ENCODE measurements around the gene TRIM5. TPM values are rescaled to one million over a fixed set of nuclear protein-coding genes. Genes with fewer than 3 reads are reported as not detected.
A peak's percentile ranks its signal among the peaks of the same experiment; 100 is the strongest.
"Not testable (repeated sequence)": the region's sequence is repeated elsewhere in the genome, so short reads cannot be mapped to it uniquely, and the experiment has no call there.

TRIM5 gene, protein sequence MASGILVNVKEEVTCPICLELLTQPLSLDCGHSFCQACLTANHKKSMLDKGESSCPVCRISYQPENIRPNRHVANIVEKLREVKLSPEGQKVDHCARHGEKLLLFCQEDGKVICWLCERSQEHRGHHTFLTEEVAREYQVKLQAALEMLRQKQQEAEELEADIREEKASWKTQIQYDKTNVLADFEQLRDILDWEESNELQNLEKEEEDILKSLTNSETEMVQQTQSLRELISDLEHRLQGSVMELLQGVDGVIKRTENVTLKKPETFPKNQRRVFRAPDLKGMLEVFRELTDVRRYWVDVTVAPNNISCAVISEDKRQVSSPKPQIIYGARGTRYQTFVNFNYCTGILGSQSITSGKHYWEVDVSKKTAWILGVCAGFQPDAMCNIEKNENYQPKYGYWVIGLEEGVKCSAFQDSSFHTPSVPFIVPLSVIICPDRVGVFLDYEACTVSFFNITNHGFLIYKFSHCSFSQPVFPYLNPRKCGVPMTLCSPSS
- polyA plus RNA-seq (ENCODE audit: insufficient read length in 3 of 3): 10 to 100 TPM; 35.7 to 44.1 (median 44.0) TPM

DNA sequence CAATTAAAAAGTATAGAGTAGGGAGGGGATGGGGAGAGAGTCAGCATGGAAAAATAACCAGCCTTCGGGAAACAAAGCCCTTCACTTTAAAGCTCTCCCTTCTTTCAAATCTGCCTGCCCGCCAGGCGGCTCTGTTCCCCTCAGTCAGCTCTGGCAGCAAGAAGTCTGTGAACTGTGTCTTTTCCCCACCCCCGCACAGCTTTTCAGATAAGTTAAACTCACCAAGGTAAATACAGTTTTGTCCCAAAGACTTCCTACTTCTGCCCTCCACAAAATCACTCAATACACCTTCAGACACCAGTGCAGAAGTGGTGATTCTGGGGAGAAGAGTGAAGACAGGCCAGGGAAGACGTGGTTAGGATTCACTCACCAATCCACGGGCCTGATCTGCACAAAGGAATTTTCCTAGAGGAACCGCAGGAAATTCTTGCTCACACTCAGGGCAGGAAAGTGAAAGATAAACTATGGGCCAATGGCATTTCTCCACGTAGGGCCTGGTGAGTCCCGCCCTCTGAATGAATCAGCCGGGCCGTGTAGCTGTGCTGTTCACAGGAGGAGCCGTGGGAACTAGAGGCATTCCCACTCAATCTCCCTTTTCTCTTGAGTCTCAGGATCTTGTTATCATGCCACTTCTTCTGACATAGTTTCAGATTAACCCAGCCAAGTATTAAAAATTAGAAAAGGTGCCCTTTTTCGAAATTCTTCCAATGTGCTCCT lies at the start of gene TRIM5:
Gene TRIM5 (minus strand): TSS at position 429 of the 717 bp plus-strand sequence. CDS start 4,897 bp downstream, outside the sequence.
- DNase-seq (ENCODE audit: low read depth in 3 of 3, low spot score in 2 of 3): peak; percentile 88 to 89 (median 88)

DNA sequence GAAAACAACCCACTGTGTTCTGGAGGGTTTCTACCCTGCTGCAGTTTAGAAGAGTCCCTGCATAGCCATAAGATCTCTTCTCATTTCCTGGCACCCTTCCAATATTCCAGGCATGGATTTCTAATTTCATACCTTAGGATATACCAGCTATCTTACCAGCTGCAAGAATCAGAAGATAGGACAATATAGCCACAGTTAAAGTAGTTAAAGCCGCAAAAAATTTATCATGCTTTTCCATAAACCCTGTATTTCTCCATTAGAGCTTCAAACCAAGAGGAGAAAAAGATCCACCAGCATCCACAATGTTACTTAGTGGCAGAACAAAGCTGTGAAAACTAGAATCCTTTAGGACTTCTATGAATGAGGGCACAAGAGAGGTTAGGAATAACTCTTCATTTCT lies 42.8 kb upstream of the TRIM5 start:
- no peak for DNase-seq (ENCODE audit: low read depth in 3 of 3, low spot score in 2 of 3)

DNA sequence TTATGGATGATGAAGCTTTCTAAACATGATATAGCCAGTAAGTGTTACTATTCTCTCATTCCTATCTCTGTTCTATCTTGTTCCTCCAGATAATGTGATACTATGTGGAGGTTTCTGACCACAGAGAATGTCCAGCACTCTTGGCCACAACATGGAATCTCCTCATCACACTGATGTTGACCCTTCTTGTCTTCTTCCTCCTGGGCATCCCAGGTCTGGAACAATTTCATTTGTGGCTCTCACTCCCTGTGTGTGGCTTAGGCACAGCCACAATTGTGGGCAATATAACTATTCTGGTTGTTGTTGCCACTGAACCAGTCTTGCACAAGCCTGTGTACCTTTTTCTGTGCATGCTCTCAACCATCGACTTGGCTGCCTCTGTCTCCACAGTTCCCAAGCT lies 41.5 kb upstream of the TRIM5 start:
- DNase-seq (ENCODE audit: low read depth in 3 of 3, low spot score in 2 of 3): no peak

DNA sequence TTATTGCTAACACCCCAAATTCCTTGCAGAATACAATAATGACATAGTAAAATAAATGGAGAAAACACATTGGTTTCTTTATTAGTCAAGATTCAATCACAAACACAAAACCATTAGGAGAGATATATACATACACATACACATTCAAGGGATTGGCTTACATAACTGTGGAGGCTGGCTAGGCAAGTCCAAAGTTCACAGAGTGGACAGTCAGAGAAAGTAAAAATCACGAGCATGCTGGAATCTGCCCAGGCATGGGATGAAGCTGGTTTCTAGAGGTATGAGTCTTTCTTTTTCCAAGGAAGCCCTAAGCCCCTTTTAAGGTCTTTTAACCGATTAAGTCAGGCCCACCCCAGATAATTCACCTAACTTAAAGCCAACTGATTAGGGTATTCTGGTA lies 37.7 kb upstream of the TRIM5 start:
- no peak for DNase-seq (ENCODE audit: low read depth in 3 of 3, low spot score in 2 of 3)

DNA sequence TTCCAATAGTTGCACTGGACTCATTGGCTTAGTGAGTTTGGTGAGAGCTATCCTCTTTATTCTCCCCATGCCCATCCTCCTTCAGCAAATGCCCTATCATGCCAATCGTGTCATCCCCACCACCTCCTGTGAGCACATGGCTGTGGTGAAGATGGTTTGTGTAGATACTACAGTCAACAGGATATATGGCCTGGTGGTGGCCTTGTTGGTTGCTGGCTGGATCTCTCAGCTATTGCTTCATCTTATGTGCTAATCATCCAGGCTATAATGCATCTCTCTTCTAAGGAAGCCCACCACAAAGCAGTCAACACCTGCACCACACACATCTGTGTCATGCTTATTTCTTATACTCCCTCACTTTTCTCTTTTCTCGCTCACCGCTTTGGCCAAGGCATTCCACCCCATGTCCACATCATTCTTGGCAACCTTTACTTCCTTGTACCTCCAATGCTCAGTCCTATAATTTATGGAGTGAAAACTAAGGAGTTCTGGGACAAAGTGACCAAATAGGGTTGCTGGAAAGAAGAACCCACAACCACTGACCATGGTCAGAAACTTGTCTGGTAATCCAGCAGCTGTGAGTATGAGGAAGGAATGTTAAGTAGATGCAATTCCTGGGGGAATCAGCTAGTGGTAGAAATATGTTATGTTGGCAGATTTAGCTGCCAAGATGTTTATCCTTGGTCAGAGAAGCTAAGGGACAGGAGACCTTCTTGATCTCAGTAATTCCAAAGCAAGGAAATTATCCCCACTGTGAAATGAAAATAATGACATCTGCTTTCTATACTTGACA lies 35.0 kb upstream of the TRIM5 start:
- no peak for DNase-seq (ENCODE audit: low read depth in 3 of 3, low spot score in 2 of 3)

DNA sequence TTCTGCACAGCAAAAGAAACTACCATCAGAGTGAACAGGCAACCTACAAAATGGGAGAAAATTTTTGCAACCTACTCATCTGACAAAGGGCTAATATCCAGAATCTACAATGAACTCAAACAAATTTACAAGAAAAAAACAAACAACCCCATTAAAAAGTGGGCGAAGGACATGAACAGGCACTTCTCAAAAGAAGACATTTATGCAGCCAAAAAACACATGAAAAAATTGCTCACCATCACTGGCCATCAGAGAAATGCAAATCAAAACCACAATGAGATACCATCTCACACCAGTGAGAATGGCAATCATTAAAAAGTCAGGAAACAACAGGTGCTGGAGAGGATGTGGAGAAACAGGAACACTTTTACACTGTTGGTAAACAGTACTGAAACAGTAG lies 31.6 kb upstream of the TRIM5 start:
- not testable (repeated sequence) for DNase-seq (ENCODE audit: low read depth in 3 of 3, low spot score in 2 of 3)

DNA sequence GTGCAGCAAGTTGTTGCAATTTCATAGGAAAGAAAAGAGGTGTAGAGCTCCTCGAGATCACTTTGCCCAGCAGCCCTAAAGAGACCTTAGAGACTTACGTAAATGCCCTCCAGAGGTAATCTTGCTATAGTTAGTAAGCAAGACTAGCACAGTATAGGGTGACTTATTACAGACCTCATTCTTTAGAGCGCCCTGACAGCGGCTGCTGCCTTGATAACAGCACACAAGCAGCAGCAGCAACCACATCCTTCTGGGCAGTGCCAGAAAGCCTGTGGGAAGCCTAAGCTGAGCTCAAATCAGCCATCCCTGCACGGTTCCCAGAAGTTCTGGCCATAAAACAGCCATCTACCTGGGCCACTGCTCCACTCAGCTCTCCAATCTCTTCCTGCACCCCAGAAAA lies 28.8 kb upstream of the TRIM5 start:
- DNase-seq (ENCODE audit: low read depth in 3 of 3, low spot score in 2 of 3): no peak

DNA sequence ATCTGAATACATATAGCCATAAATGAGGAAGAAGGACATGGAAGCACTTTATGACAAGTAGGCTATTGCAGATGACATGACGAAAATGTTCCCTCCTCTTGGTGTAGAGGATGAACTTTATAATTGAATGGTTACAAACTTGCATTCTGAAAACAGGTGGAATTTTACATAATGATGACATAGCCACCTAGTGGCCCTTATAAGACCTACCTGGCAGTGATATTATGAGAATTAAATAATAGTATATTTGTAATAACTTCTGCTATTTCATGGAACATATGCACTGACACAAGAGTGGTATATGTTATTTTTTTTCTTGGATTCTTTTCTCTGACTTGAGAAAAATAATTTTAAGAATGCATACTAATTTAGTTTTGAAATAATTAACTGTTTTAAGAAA lies 27.6 kb upstream of the TRIM5 start:
- DNase-seq (ENCODE audit: low read depth in 3 of 3, low spot score in 2 of 3): no peak

DNA sequence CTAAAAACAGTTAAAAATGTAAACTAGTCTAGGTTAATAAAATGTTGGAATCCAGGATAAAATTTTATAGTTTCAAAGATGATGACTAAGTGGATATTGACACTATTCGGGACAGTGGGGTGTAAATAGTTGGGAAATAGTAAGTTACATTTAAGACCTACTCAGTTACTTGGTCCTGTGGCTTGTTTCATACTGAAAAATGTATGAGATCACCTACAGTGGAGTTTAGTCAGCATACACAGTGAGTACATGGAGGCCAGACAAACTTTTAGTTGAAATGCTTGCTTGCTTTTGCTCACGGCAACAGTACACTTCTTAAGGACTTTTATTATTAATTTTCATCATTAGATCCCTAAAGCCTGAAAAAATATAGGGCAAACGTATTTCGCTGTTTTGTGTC lies 20.8 kb upstream of the TRIM5 start:
- no peak for DNase-seq (ENCODE audit: low read depth in 3 of 3, low spot score in 2 of 3)

DNA sequence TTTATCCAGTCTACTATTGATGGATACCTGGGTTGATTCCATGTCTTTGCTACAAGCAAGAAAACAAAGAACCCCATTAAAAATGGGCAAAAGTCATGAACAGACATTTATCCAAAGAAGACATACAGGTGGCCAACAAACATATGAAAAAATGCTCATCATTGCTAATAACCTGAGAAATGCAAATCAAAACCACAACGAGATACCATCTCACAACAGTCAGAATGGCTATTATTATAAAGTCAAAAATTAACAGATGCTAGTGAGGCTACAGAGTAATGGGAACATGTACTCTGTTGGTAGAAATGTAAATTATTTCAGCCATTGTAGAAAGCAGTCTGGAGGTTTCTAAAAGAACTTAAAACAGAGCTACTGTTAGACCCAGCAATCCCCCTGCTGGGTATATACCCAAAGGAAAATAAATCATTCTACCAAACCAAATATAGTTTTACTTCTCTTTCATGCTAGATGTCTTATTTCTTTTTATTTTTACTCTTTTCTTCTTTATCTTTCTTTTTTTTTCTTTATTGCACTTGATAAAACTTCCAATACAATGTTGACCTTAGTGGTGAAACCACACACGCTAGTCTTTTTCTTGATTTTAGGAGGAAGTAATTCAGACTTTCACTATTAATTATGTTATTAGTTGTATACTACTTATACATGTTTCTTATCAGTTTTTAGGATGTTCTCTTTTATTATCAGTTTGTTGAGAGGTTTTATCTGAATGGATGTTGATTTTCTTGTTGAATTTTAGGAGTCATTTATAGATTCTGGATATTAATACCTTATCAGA lies 19.1 kb upstream of the TRIM5 start:
- DNase-seq (ENCODE audit: low read depth in 3 of 3, low spot score in 2 of 3): no peak

DNA sequence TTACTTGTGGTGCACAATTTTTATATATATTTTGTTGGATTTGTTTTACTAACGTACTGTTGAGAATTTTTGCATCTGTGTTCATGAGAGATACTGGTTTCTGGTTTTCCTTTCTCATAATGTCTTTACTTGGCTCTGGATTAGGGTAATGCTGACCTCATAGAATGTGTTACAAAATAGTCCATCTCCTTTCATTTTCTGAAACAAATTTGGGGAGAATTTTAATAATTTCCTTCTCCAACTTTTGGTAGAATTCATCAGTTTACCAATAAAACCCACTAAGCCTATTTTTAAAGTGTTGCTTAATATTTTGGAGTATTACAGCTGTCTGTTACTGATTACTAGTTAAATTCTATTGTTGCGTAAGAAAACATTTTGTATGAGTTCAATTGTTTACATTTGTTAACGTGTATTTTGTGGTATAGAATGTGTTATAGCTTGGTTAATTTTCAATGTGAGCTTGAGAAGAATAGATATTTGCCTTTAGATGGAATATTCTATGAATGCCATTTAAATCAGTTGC lies 16.2 kb upstream of the TRIM5 start:
- DNase-seq (ENCODE audit: low read depth in 3 of 3, low spot score in 2 of 3): no peak

DNA sequence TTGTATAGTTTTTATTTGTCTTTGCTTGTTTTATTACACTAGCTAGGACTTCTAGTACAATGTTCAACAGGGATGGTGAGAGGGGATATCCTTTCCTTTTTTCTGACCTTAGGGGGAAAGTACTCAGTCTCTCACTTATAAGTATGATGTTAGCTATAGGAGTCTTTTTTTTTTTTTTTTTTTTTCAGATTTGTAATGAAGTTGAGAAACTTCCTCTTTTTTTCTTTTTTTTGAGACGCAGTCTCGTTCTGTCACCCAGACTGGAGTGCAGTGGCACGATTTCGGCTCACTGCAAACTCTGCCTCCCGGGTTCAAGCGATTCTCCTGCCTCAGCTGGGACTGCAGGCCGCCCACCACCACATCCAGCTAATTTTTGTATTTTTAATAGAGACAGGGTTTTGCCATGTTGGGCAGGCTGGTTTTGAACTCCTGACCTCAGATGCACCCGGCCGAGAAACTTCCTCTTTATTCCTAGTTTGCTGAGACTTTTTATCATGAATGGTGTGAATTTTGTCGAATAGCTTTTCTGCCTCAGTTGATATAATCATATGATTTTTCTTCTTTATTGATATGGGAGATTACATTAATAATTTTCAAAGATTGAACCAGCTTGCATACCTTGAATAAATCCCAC lies 15.7 kb upstream of the TRIM5 start:
- no peak for DNase-seq (ENCODE audit: low read depth in 3 of 3, low spot score in 2 of 3)

DNA sequence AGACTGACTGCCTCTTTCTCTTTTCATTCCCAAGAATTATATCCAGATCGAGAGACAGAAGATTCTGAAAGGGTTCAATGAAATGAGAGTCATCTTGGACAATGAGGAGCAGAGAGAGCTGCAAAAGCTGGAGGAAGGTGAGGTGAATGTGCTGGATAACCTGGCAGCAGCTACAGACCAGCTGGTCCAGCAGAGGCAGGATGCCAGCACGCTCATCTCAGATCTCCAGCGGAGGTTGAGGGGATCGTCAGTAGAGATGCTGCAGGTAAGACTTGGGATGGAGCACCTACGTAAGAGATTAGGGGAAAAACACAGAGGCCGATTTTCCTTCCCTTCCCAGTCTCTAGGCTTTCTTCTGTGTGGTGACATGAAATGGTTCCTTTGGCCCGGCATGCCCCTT lies 13.4 kb upstream of the TRIM5 start:
- no peak for DNase-seq (ENCODE audit: low read depth in 3 of 3, low spot score in 2 of 3)

DNA sequence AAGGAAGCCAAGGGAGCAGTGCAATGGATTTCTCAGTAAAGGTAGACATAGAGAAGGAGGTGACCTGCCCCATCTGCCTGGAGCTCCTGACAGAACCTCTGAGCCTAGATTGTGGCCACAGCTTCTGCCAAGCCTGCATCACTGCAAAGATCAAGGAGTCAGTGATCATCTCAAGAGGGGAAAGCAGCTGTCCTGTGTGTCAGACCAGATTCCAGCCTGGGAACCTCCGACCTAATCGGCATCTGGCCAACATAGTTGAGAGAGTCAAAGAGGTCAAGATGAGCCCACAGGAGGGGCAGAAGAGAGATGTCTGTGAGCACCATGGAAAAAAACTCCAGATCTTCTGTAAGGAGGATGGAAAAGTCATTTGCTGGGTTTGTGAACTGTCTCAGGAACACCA lies 11.3 kb upstream of the TRIM5 start:
- no peak for DNase-seq (ENCODE audit: low read depth in 3 of 3, low spot score in 2 of 3)

DNA sequence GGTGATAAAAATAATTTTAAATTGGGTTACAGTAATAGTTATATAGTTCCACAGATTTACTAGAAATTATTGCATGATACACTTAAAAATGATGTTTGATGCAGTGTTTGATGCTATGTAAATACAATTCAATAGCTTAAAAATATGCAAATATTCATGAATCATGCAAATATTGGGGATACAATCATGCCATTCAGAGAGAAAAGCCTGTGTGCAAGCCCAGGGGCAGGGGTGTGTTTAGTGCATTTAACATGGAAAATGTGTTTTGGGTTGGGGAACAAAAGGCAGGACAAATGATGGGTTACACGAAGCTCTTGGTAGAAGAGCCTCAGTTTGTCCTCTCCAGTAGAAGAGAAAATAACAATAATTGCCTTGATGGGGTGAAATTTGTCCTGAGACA lies 10.7 kb upstream of the TRIM5 start:
- no peak for DNase-seq (ENCODE audit: low read depth in 3 of 3, low spot score in 2 of 3)

DNA sequence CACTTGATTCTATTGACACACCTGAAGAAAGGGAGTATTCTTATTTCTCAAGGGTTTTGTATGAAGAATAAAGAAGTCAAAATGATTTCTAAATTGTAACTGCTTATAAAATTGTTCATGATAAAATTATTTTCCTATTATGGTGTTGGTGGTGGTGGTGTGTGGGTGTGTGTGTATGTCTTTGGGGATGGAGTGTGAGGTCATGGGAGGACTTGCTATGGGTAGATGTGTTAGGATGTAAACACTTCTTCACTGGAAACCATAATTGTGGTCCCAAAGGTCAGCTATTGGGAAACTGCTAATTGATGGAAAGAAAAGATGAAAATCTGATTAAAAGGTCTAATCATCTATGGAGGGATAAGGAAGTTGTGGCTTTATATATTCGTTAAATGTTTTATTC lies 9.8 kb upstream of the TRIM5 start:
- DNase-seq (ENCODE audit: low read depth in 3 of 3, low spot score in 2 of 3): no peak

DNA sequence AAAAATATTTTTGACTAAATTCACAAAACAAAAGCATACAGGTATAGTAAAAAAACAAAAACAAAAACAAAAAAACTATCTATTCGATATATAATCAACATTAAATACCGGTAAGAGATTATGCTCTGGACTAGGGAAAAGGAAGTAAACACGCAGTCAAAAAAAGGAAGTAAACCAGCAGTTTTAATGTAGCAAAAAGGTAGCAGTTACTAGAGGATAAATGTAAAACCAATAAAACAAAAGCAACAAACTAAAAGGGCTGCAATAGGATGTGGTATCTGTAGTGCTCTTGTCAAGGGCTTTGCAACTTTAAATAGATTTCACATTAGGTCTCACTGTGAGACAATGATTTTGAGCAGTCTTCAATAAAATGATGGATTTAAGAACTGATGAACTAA lies 7.1 kb upstream of the TRIM5 start:
- DNase-seq (ENCODE audit: low read depth in 3 of 3, low spot score in 2 of 3): no peak

DNA sequence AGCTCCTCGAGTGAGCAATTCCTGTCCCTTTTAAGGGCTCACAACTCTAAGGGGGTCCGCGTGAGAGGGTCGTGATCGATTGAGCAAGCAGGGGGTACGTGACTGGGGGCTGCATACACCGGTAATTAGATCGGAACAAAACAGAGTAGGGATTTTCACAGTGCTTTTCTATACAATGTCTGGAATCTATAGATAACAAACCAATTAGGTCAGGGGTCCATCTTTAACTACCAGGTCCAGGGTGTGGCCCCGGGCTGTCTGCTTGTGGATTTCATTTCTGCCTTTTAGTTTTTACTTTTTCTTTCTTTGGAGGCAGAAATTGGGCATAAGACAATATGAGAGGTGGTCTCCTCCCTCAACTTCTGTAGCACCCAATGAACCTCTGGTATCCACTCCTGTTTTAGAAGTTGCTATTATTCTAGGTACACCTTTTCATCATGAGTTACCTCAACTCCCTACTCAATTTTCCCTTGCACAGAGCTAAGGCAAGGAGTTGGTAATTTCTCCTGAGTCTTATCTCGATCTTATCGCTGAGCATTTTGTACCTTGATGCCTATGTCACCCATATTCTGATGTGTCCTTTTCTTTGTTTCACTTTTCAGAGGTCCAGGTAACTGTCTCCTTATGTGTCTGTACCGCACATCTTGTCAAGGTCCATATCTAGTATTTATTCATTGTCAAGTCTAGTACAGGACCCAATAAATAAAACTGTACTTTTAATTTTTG lies 6.5 kb upstream of the TRIM5 start:
- not testable (repeated sequence) for DNase-seq (ENCODE audit: low read depth in 3 of 3, low spot score in 2 of 3)

DNA sequence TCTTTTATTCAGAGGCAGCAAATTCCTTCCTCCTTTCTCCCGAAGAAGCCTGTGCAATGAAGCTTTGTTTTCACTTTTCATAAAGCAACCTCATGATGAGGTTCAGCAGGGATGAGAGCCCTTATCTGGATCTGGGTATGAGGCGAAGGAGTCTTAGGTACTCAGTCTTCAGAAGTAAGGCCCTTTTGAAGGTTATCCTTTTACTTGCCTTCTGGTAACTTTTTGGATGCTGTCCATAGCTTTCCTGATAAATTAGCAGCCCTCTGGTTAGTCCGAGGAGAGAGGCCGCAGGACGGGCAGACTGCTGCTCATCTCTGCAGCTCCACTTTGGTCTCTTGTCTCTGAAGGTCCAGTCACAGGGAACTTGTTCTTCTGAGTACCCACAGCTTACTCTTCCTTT lies 5.9 kb upstream of the TRIM5 start:
- no peak for DNase-seq (ENCODE audit: low read depth in 3 of 3, low spot score in 2 of 3)
